Epidermal melanocyte (primary cell): Measurements from ENCODE around the gene SMPD2.
A peak's percentile ranks its signal among the peaks of the same experiment; 100 is the strongest.

Experiments used
- DNase-seq: peaks from one replicate; pipeline ENCODE4 v3.0.0; 2011; ENCODE audit warnings: low spot score; ENCODE audit not compliant: insufficient read length

SMPD2 gene

GRCh38 chr6:109447087-109447486, 6.6 kb downstream of the SMPD2 start:
- no peak for DNase-seq

GRCh38 chr6:109447878-109448555, 7.5 kb downstream of the SMPD2 start:
- no peak for DNase-seq

GRCh38 chr6:109448615-109449014, 8.1 kb downstream of the SMPD2 start:
- no peak for DNase-seq

GRCh38 chr6:109449064-109449794, 8.7 kb downstream of the SMPD2 start:
- DNase-seq = no peak

GRCh38 chr6:109449795-109450673, 9.5 kb downstream of the SMPD2 start:
- no peak for DNase-seq

GRCh38 chr6:109450801-109451200, 10.3 kb downstream of the SMPD2 start:
- no peak for DNase-seq

- no peak for DNase-seq
Observed at GRCh38 chr6:109451376-109451775, 10.9 kb downstream of the SMPD2 start.

GRCh38 chr6:109452181-109452580, 11.7 kb downstream of the SMPD2 start:
- no peak for DNase-seq

- no peak for DNase-seq
Observed at GRCh38 chr6:109453156-109453555, 12.6 kb downstream of the SMPD2 start.

GRCh38 chr6:109453594-109454495, 13.3 kb downstream of the SMPD2 start:
- peak; percentile 55 for DNase-seq

- DNase-seq = peak; percentile 32
Observed at GRCh38 chr6:109454496-109455436, 14.2 kb downstream of the SMPD2 start.

GRCh38 chr6:109455437-109456110, 15.1 kb downstream of the SMPD2 start, which contains the start of gene MICAL1:
Gene MICAL1, minus strand, starts transcription at chr6:109455772. Its CDS starts 1,576 bp downstream, at chr6:109454196.
- DNase-seq = peak; percentile 29

GRCh38 chr6:109456111-109456583, 15.6 kb downstream of the SMPD2 start:
- no peak for DNase-seq

GRCh38 chr6:109456710-109457561, 16.4 kb downstream of the SMPD2 start:
- peak; percentile 75 for DNase-seq

GRCh38 chr6:109457562-109457996, 17.1 kb downstream of the SMPD2 start:
- no peak for DNase-seq

GRCh38 chr6:109458774-109459531, 18.4 kb downstream of the SMPD2 start:
- no peak for DNase-seq

GRCh38 chr6:109460161-109460829, 19.8 kb downstream of the SMPD2 start:
- DNase-seq = no peak
